SK-N-SH treated with all-trans-retinoic acid at 6 μM for 48 hours (cell line): ENCODE measurements around the gene MYL6.
"Not testable (repeated sequence)": the region's sequence is repeated elsewhere in the genome, so short reads cannot be mapped to it uniquely, and the experiment has no call there.

Experiments used
- ATAC-seq: fragments of 200-7000 bp; cut with Tn5 transposase; 3 replicates; pipeline ENCODE4 v1.9.1; 2020; ENCODE audit warnings: mild to moderate bottlenecking, moderate library complexity
- ZC3H10 ChIP-seq: fragments of 250-450 bp; sonication (Bioruptor Pico); IDR thresholded peaks from 2 replicates; pipeline ENCODE4 v1.5.1; 2021; ENCODE audit warnings: mild to moderate bottlenecking, moderate library complexity
- ZFP3 ChIP-seq: fragments of 250-450 bp; sonication (Bioruptor Pico); IDR thresholded peaks from 2 replicates; pipeline ENCODE4 v1.5.0; 2020; ENCODE audit warnings: mild to moderate bottlenecking, moderate library complexity
- ZFP30 ChIP-seq: fragments of 450-650 bp; formaldehyde crosslinking; IDR thresholded peaks from 2 replicates; pipeline ENCODE4 v1.5.0; 2022; ENCODE audit warnings: mild to moderate bottlenecking, moderate library complexity
- ZNF565 ChIP-seq: fragments of 450-650 bp; formaldehyde crosslinking; conservative IDR thresholded peaks from 2 replicates; pipeline ENCODE4 v1.5.0; 2020; ENCODE audit warnings: low read depth, mild to moderate bottlenecking, moderate library complexity
- ZNF70 ChIP-seq: fragments of 450-650 bp; formaldehyde crosslinking; IDR thresholded peaks from 2 replicates; pipeline ENCODE4 v1.5.0; 2020; ENCODE audit warnings: mild to moderate bottlenecking, moderate library complexity
- TF ChIP-seq, protein P1 (sequence below): fragments of 250-450 bp; sonication (Bioruptor Pico); IDR thresholded peaks from 2 replicates; pipeline ENCODE4 v1.5.0; 2020; ENCODE audit warnings: mild to moderate bottlenecking, moderate library complexity
- TF ChIP-seq, protein P2 (sequence below): fragments of 250-450 bp; sonication (Bioruptor Pico); IDR thresholded peaks from 2 replicates; pipeline ENCODE4 v1.5.1; 2020; ENCODE audit warnings: low read depth, mild to moderate bottlenecking, moderate library complexity
- TF ChIP-seq, protein P3 (sequence below): fragments of 250-450 bp; sonication (Bioruptor Pico); IDR thresholded peaks from 2 replicates; pipeline ENCODE4 v1.8.0; 2020; ENCODE audit warnings: mild to moderate bottlenecking, moderate library complexity, borderline replicate concordance
- TF ChIP-seq, protein P4 (sequence below): fragments of 250-450 bp; sonication (Bioruptor Pico); IDR thresholded peaks from 2 replicates; pipeline ENCODE4 v1.5.1; 2021; ENCODE audit warnings: mild to moderate bottlenecking, moderate library complexity

The MYL6 gene

DNA sequence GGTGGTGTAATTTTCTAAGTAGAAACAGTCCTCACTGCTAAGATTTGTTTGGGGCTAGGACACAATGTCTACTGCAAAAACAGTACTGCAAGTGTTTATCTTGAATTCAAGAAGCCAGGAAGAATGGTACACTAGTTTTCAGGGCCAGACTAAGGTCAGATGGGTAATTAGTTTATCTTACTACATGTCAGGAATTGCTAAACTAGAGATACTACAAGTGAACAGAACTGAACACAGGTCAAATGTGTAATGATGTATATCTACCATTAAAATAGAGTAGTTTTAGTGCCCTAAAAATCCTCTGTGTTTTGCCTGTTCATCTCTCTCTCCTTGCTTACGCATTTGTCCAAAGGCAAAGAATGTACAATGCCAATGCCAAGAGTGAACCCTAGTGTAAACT is 44.1 kb upstream of the MYL6 start:
- TF ChIP-seq, protein P1, sequence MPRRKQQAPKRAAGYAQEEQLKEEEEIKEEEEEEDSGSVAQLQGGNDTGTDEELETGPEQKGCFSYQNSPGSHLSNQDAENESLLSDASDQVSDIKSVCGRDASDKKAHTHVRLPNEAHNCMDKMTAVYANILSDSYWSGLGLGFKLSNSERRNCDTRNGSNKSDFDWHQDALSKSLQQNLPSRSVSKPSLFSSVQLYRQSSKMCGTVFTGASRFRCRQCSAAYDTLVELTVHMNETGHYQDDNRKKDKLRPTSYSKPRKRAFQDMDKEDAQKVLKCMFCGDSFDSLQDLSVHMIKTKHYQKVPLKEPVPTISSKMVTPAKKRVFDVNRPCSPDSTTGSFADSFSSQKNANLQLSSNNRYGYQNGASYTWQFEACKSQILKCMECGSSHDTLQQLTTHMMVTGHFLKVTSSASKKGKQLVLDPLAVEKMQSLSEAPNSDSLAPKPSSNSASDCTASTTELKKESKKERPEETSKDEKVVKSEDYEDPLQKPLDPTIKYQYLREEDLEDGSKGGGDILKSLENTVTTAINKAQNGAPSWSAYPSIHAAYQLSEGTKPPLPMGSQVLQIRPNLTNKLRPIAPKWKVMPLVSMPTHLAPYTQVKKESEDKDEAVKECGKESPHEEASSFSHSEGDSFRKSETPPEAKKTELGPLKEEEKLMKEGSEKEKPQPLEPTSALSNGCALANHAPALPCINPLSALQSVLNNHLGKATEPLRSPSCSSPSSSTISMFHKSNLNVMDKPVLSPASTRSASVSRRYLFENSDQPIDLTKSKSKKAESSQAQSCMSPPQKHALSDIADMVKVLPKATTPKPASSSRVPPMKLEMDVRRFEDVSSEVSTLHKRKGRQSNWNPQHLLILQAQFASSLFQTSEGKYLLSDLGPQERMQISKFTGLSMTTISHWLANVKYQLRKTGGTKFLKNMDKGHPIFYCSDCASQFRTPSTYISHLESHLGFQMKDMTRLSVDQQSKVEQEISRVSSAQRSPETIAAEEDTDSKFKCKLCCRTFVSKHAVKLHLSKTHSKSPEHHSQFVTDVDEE (CRISPR knock-in tag): no peak
- TF ChIP-seq ZNF70 (no peak), ZFP30 (CRISPR knock-in tag) (no peak), ZC3H10 (no peak)
- TF ChIP-seq, protein P2, sequence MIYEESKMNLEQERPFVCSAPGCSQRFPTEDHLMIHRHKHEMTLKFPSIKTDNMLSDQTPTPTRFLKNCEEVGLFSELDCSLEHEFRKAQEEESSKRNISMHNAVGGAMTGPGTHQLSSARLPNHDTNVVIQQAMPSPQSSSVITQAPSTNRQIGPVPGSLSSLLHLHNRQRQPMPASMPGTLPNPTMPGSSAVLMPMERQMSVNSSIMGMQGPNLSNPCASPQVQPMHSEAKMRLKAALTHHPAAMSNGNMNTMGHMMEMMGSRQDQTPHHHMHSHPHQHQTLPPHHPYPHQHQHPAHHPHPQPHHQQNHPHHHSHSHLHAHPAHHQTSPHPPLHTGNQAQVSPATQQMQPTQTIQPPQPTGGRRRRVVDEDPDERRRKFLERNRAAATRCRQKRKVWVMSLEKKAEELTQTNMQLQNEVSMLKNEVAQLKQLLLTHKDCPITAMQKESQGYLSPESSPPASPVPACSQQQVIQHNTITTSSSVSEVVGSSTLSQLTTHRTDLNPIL (CRISPR knock-in tag): no peak
- ATAC-seq: no peak

DNA sequence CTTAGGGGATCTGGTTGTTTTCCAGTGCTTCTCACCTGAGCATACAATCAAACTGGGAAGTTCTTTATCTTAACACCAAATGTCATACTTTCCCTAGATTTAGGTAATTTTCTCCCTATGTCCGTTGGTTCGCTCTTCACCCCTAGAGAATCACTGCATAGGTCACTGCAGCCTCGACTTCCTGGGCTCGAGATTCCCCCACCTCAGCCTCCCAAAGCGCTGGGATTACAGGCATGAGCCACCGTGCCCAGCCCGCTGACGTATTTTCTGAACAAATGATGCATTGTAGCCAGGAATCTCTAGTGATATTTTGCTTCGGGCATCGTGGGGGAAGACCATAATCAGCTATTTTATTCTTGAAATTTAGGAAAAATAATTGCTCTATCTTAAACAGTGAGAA is 42.8 kb upstream of the MYL6 start:
- no peak for ATAC-seq
- no peak for TF ChIP-seq ZNF565 (CRISPR knock-in tag)
- TF ChIP-seq, protein P3, sequence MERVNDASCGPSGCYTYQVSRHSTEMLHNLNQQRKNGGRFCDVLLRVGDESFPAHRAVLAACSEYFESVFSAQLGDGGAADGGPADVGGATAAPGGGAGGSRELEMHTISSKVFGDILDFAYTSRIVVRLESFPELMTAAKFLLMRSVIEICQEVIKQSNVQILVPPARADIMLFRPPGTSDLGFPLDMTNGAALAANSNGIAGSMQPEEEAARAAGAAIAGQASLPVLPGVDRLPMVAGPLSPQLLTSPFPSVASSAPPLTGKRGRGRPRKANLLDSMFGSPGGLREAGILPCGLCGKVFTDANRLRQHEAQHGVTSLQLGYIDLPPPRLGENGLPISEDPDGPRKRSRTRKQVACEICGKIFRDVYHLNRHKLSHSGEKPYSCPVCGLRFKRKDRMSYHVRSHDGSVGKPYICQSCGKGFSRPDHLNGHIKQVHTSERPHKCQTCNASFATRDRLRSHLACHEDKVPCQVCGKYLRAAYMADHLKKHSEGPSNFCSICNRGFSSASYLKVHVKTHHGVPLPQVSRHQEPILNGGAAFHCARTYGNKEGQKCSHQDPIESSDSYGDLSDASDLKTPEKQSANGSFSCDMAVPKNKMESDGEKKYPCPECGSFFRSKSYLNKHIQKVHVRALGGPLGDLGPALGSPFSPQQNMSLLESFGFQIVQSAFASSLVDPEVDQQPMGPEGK (CRISPR knock-in tag): no peak
- TF ChIP-seq, protein P2 (CRISPR knock-in tag): no peak

DNA sequence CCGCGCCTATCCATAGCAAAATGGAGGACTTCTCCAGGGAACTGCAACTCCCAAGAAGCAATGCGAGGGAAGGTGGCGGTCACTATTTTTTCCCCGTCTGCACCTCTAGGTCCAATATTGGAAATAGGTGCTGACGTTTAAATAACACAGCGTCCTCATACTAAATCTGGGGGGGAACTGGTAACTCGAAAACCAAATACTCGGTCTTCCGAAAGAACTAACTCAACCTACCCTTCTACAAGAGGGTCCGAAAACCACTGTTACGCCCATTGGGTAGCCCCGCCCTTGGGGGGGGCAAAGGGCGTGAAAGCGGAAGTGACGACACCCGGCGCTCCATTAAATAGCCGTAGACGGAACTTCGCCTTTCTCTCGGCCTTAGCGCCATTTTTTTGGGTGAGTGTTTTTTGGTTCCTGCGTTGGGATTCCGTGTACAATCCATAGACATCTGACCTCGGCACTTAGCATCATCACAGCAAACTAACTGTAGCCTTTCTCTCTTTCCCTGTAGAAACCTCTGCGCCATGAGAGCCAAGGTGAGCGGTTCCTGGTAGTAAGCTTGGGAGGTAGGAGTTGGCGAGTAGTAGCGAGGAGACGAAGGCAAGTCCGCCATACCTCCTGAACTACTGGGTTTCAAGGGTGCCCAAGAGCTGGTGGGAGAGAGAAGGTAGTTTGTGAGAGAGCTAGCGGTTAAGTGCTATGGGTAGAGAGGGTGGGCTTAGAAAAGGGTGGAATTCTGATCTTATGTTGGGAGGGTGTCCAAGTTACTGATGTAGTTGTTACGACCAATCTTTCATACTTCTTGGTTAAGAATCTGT is 41.7 kb upstream of the MYL6 start, which contains the start of gene RPL41:
Gene RPL41, plus strand, starts transcription at position 367 of the 815 bp plus-strand sequence.
- ATAC-seq: peak; percentile 55
- TF ChIP-seq ZC3H10 (0 out of 2 replicates have a peak, but pooled peaks have one; percentile 42), ZFP3 (0 out of 2 replicates have a peak, but pooled peaks have one; percentile 53)
- TF ChIP-seq, protein P4, sequence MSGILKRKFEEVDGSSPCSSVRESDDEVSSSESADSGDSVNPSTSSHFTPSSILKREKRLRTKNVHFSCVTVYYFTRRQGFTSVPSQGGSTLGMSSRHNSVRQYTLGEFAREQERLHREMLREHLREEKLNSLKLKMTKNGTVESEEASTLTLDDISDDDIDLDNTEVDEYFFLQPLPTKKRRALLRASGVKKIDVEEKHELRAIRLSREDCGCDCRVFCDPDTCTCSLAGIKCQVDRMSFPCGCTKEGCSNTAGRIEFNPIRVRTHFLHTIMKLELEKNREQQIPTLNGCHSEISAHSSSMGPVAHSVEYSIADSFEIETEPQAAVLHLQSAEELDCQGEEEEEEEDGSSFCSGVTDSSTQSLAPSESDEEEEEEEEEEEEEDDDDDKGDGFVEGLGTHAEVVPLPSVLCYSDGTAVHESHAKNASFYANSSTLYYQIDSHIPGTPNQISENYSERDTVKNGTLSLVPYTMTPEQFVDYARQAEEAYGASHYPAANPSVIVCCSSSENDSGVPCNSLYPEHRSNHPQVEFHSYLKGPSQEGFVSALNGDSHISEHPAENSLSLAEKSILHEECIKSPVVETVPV (CRISPR knock-in tag): no peak
- TF ChIP-seq, protein P1 (CRISPR knock-in tag): no peak
- TF ChIP-seq, protein P3 (CRISPR knock-in tag): 0 out of 2 replicates have a peak, but pooled peaks have one; percentile 22
- TF ChIP-seq, all 23 proteins: peak for 3

DNA sequence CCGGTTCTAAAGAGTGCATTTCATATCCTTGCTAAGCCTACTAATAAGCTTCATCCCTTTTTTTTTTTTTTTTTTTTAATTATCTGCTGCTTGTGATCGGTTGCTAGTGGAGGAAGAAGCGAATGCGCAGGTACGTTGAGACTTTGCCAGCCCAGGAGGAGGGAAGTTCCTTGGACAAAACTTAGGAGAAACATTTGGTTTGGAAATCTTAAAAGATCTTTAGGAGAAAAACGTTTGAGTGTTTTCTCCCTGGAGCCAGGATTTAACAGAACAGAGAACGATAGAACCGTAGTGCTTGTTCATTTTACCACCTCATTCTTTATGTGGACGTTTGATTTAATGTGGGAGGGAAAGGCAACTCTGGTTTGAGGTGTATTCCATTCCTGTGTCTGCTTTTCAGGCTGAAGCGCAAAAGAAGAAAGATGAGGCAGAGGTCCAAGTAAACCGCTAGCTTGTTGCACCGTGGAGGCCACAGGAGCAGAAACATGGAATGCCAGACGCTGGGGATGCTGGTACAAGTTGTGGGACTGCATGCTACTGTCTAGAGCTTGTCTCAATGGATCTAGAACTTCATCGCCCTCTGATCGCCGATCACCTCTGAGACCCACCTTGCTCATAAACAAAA is 41.0 kb upstream of the MYL6 start:
- not testable (repeated sequence) for ATAC-seq
